ENCODE measurements around the gene CCDC192.

GRCh38 chr5:127912411-127912810 lies 209.2 kb downstream of the CCDC192 start:
- TF ChIP-seq BHLHE40 (IDR thresholded peaks at IDR 0.05; ENCODE audit: low read depth, low read length) (no peak), CTCF (conservative IDR thresholded peaks at IDR 0.05; ENCODE audit: low read depth, low read length) (no peak), POLR2A (IDR thresholded peaks at IDR 0.05; ENCODE audit: low read depth, low read length) (no peak), RFX5 (IDR thresholded peaks at IDR 0.05; ENCODE audit: low read depth, low read length) (no peak), ELK1 (IDR thresholded peaks at IDR 0.05; ENCODE audit: borderline replicate concordance, low read depth, low read length) (no peak), RAD21 (IDR thresholded peaks at IDR 0.05; ENCODE audit: low read length) (no peak), SMC3 (IDR thresholded peaks at IDR 0.05; ENCODE audit: low read depth, low read length) (no peak), MAFK (IDR thresholded peaks at IDR 0.05; ENCODE audit: low read depth, low read length) (no peak), MAZ (IDR thresholded peaks at IDR 0.05; ENCODE audit: borderline replicate concordance, low read depth, low read length) (no peak), FOS (IDR thresholded peaks at IDR 0.05; ENCODE audit: low read depth, low read length) (no peak), USF2 (IDR thresholded peaks at IDR 0.05; ENCODE audit: low read depth, low read length) (no peak)

Data from IMR-90 (cell line).